OCI-LY7 (cell line): ENCODE measurements around the gene KIN. TPM values are rescaled to one million over a fixed set of nuclear protein-coding genes. Genes with fewer than 3 reads are reported as not detected.

Source experiments
- BruUV-seq: library from RNA; stranded (reverse); fragments of 400-500 nt; replicated peaks from 2 replicates; lab custom pipeline; 2021; lab: Mats Ljungman, UMichigan
- CTCF ChIA-PET: fragments of 300-600 bp; sonication (Branson Sonifier 250); formaldehyde crosslinking; loops from one replicate; lab custom pipeline; 2022; ENCODE audit warnings: antibody characterized with exemption; ENCODE audit not compliant: unreplicated experiment; lab: Charles Lee
- POLR2A ChIA-PET: fragments of 300-600 bp; sonication (Branson Sonifier 250); formaldehyde crosslinking; loops from one replicate; lab custom pipeline; 2022; ENCODE audit warnings: antibody characterized with exemption; lab: Charles Lee
- DNase-seq: peaks from one replicate; pipeline ENCODE4 v3.0.0-alpha.2; 2015; ENCODE audit warnings: low spot score
- H2AFZ ChIP-seq: fragments of 200-600 bp; sonication (generic), shearing (Covaris generic); 2 replicates; pipeline ENCODE4 v1.6.1; 2014; ENCODE audit warnings: mild to moderate bottlenecking, antibody characterized with exemption, low read length, moderate library complexity
- H3K27ac ChIP-seq: fragments of 200-600 bp; sonication (generic); 2 replicates; pipeline ENCODE4 v1.5.1; 2014; ENCODE audit warnings: mixed run types, low read depth, mild to moderate bottlenecking, moderate library complexity, low read length, inconsistent platforms; ENCODE audit not compliant: poor library complexity, severe bottlenecking
- H3K36me3 ChIP-seq: fragments of 200-600 bp; sonication (generic); 2 replicates; pipeline ENCODE4 v1.6.1; 2014; ENCODE audit warnings: mild to moderate bottlenecking, antibody characterized with exemption, low read length, moderate library complexity, mixed read lengths; ENCODE audit not compliant: insufficient read depth
- H3K4me1 ChIP-seq: fragments of 200-600 bp; sonication (generic); 2 replicates; pipeline ENCODE4 v1.5.1; 2014; ENCODE audit warnings: mild to moderate bottlenecking, low read length; ENCODE audit not compliant: insufficient read depth, poor library complexity, severe bottlenecking
- H3K4me2 ChIP-seq: fragments of 200-600 bp; sonication (generic); 2 replicates; pipeline ENCODE4 v1.6.1; 2014; ENCODE audit warnings: mild to moderate bottlenecking, low read length
- H3K4me3 ChIP-seq: fragments of 200-600 bp; sonication (generic); 2 replicates; pipeline ENCODE4 v1.5.1; 2014; ENCODE audit warnings: mild to moderate bottlenecking, low read depth, low read length; ENCODE audit not compliant: poor library complexity, severe bottlenecking
- H3K79me2 ChIP-seq: fragments of 200-600 bp; sonication (generic); 2 replicates; pipeline ENCODE4 v1.6.1; 2016; ENCODE audit warnings: low read depth, mild to moderate bottlenecking, low read length, moderate library complexity, mixed read lengths; ENCODE audit not compliant: insufficient read depth
- H3K9me2 ChIP-seq: fragments of 200-600 bp; sonication (generic); 2 replicates; pipeline ENCODE4 v1.6.1; 2016; ENCODE audit warnings: mild to moderate bottlenecking, low read length, mixed read lengths; ENCODE audit not compliant: insufficient read depth
- H3K9me3 ChIP-seq: fragments of 200-600 bp; sonication (generic); 2 replicates; pipeline ENCODE4 v1.6.1; 2014; ENCODE audit warnings: mild to moderate bottlenecking, mixed run types, low read length, mixed read lengths
- H4K20me1 ChIP-seq: fragments of 200-600 bp; sonication (generic); 2 replicates; pipeline ENCODE4 v1.6.1; 2014; ENCODE audit warnings: mild to moderate bottlenecking, antibody characterized with exemption, low read length, moderate library complexity, mixed read lengths; ENCODE audit not compliant: insufficient read depth
- EZH2phosphoT487 ChIP-seq: fragments of 200-600 bp; sonication (generic); IDR thresholded peaks from 2 replicates; pipeline ENCODE4 v1.6.1; 2018; ENCODE audit warnings: low read depth, borderline replicate concordance, mild to moderate bottlenecking, mixed run types, antibody characterized with exemption, low read length, moderate library complexity, mixed read lengths
- intact Hi-C: fragments of 100-400 bp; cut with micrococcal nuclease; formaldehyde crosslinking; loops from one replicate; pipeline ENCODE4 v1.10.0; 2022; ENCODE audit not compliant: unreplicated experiment
- total RNA-seq, 2 experiments: library from RNA; depleted of rRNA in 1 of 2; stranded (reverse); fragments of >200 nt in 1 of 2; shearing (Covaris generic) in 1 of 2; gene quantifications; 2 replicates each; pipeline ENCODE4 v1.2.3, GENCODE V29; 2014 to 2022
- TF ChIP-seq, protein P1 (sequence below): fragments of 200-600 bp; sonication (generic); conservative IDR thresholded peaks from 2 replicates; pipeline ENCODE4 v1.5.1; 2014; ENCODE audit warnings: mild to moderate bottlenecking, antibody characterized with exemption, low read length, moderate library complexity, mixed read lengths

The KIN gene
- total RNA-seq, 2 experiments from 2014 or later: 12.0 to 15.5 TPM

DNA sequence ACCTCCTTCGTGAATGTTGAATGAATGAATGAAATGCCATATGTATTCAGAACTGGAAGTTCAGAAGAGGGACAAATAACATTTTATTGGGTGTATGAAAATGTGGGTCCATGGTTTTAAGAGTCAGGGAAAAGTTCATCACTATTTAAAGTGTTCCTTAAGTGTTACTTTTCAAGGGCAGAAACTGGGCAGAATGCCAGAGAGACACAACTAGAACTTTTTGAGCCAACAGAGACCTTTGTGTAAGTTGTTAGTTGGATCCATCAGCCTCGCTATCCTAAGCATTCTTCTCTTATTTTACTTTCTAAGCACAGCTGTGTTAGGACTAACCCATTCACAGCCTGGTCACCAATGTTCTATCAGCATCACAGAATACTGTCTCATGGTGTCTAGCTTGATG lies 16.9 kb upstream of the KIN start:
- no TSS peak for BruUV-seq

DNA sequence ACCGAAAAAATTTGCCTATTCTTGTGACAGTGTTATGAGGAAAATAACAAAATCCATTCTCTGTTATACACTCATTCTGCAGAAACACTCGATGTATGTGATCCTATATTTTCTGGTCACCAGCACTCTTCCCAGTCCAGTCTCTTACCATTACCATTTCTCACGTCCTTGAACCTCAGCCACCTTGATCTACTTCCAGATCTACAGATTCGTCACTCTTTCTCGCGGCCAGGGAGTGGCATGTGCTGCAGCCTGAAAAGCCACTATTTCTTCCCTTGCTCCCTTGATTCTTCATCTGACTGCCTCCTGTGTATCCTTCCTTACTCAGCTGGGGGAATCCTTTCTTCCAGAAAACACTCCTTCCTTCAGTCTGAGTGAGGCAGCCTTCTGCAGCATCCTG lies 16.4 kb upstream of the KIN start:
- no peak overlapping the region for H2AFZ ChIP-seq
- intact Hi-C loops: no loop called here
- TF ChIP-seq EZH2phosphoT487: no peak
- TF ChIP-seq, protein P1, sequence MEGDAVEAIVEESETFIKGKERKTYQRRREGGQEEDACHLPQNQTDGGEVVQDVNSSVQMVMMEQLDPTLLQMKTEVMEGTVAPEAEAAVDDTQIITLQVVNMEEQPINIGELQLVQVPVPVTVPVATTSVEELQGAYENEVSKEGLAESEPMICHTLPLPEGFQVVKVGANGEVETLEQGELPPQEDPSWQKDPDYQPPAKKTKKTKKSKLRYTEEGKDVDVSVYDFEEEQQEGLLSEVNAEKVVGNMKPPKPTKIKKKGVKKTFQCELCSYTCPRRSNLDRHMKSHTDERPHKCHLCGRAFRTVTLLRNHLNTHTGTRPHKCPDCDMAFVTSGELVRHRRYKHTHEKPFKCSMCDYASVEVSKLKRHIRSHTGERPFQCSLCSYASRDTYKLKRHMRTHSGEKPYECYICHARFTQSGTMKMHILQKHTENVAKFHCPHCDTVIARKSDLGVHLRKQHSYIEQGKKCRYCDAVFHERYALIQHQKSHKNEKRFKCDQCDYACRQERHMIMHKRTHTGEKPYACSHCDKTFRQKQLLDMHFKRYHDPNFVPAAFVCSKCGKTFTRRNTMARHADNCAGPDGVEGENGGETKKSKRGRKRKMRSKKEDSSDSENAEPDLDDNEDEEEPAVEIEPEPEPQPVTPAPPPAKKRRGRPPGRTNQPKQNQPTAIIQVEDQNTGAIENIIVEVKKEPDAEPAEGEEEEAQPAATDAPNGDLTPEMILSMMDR: no peak
- no peak for DNase-seq
- no peaks in the 10 kb centered on the region for H3K9me2 ChIP-seq
- H4K20me1 ChIP-seq: peaks cover 8% of the 10 kb centered on the region; the same call in 1 of the 2 replicates
- H3K4me2 ChIP-seq: no peak overlapping the region
- no TSS peak for BruUV-seq
- no peaks in the 10 kb centered on the region for H3K79me2 ChIP-seq
- peaks cover 92% of the 10 kb centered on the region for H3K36me3 ChIP-seq
- H3K27ac ChIP-seq: no peak overlapping the region
- POLR2A ChIA-PET: interaction anchor here (0.7 to 1.7 kb wide), 2 partner anchors 12 to 14 kb away, joined by 4 read pairs; partner anchors contain the start of gene TAF3
- no peak overlapping the region for H3K4me3 ChIP-seq
- no peaks in the 10 kb centered on the region for H3K4me1 ChIP-seq
- CTCF ChIA-PET: no interaction called here
- no peaks in the 10 kb centered on the region for H3K9me3 ChIP-seq

More for the DNA sequence above, 16.9 kb upstream of the KIN start:
- no peaks in the 10 kb centered on the region for H3K9me3 ChIP-seq
- H3K36me3 ChIP-seq: peaks cover 92% of the 10 kb centered on the region
- intact Hi-C loops: no loop called here
- no peak for DNase-seq
- H3K79me2 ChIP-seq: no peaks in the 10 kb centered on the region
- H2AFZ ChIP-seq: no peak overlapping the region
- no peak overlapping the region for H3K4me3 ChIP-seq
- TF ChIP-seq, protein P1: no peak
- no peak for TF ChIP-seq EZH2phosphoT487
- ChIA-PET POLR2A (interaction anchor here (1.7 kb wide), 1 partner anchor 13 kb away, joined by 4 read pairs; no protein-coding TSS in a partner anchor), CTCF (no interaction called here)
- no peaks in the 10 kb centered on the region for H3K4me1 ChIP-seq
- no peak overlapping the region for H3K27ac ChIP-seq
- H4K20me1 ChIP-seq: peaks cover 8% of the 10 kb centered on the region; the same call in 1 of the 2 replicates
- no peaks in the 10 kb centered on the region for H3K9me2 ChIP-seq
- H3K4me2 ChIP-seq: no peak overlapping the region

GRCh38 chr10:7802606-7803005 lies 14.8 kb upstream of the KIN start:
- no peaks in the 10 kb centered on the region for H3K9me3 ChIP-seq
- intact Hi-C loops: no loop called here
- POLR2A ChIA-PET: interaction anchor here (1.2 kb wide), 1 partner anchor 10 kb away, joined by 4 read pairs; no protein-coding TSS in a partner anchor
- H3K4me2 ChIP-seq: no peak overlapping the region
- no peak overlapping the region for H3K27ac ChIP-seq
- no TSS peak for BruUV-seq
- peaks cover 8% of the 10 kb centered on the region; the same call in 1 of the 2 replicates for H4K20me1 ChIP-seq
- peaks cover 94% of the 10 kb centered on the region for H3K36me3 ChIP-seq
- no peak overlapping the region for H2AFZ ChIP-seq
- CTCF ChIA-PET: no interaction called here
- TF ChIP-seq EZH2phosphoT487: no peak
- TF ChIP-seq, protein P1: no peak
- DNase-seq: no peak
- no peak overlapping the region for H3K4me3 ChIP-seq
- no peaks in the 10 kb centered on the region for H3K9me2 ChIP-seq
- H3K79me2 ChIP-seq: no peaks in the 10 kb centered on the region
- H3K4me1 ChIP-seq: no peaks in the 10 kb centered on the region
